Activated effector memory CD4-positive, alpha-beta T cell treated with Interleukin-2 at 50 U/mL for 16 hours (primary cell): Measurements from ENCODE around the gene ENPP6.
"Not testable (repeated sequence)": the region's sequence is repeated elsewhere in the genome, so short reads cannot be mapped to it uniquely, and the experiment has no call there.

Experiments used
- DNase-seq: peaks from one replicate; pipeline ENCODE4 v3.0.0-alpha.2; 2020

The ENPP6 gene

DNA sequence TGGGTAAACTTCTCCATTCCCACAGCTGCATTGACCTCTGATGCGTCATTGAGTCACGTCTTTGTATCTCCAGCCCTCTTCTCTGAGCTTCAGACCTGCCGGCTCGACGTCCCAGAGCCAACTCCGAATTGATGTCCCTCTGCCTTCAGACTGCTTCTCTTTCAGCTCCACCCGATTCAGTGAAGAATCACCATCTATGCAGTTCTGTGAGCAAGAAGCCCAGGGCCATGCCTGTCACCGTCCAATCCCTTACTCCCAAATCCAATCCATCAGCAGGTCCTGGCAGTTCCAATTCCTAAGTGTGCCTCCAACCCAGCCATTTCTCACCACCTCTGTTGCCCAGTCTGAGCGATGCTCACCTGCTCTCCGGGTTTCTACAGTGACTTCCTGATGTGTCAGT, 70.7 kb downstream of the ENPP6 start:
- no peak for DNase-seq

GRCh38 chr4:184145596-184145995, 72.1 kb downstream of the ENPP6 start:
- no peak for DNase-seq

GRCh38 chr4:184143770-184144564, 73.7 kb downstream of the ENPP6 start:
- DNase-seq, result no peak

DNA sequence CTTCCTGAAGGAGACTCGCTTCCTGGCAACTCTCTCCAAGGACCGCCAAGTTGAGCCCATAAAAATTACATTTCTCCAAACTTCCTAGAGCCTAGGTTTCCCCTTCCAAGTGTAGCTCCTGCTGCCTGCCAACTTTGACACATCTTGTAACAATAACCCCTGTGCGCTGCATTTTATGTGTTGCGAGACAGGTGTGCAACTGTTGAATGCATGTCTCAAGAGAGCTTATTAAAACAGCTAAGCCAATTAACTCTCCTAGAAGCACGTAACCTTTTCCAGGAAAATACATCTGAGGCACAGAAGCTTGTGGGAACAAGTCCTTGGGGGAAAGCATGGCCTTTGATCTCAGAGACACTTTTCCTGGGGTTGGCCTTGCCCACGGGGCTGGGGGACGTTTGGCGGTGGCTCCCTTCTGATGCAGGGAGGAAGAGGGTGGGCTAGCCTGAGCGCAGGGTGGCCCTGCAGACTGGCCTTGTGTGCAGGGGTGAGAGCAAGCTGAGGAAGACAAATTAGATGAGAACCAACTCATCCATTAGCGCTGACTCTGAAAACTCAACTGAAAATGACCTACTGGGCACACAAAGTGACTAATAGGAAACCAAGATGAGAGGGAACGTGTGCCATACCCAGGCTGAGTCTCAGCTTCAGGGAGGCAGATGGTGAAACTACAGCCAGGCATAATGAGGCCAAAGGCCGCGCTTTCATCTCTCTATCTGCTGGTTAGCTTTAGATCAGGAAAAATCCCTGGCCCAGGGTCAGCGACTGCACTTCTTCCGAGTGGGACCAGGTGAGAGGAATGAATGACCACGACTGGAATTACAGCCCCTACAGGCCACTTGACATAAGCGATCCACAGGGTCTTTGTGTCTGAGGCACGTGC, 75.3 kb downstream of the ENPP6 start:
- DNase-seq, result no peak

- not testable (repeated sequence) for DNase-seq
Observed at GRCh38 chr4:184140901-184141300, 76.8 kb downstream of the ENPP6 start.

GRCh38 chr4:184136525-184136924, 81.1 kb downstream of the ENPP6 start:
- DNase-seq, result no peak

GRCh38 chr4:184126800-184127199, 90.9 kb downstream of the ENPP6 start:
- DNase-seq, result no peak

- no peak for DNase-seq
Observed at GRCh38 chr4:184122631-184123408, 94.9 kb downstream of the ENPP6 start.

- no peak for DNase-seq
Observed at GRCh38 chr4:184120549-184121127, 97.0 kb downstream of the ENPP6 start.

GRCh38 chr4:184117662-184118199, 99.9 kb downstream of the ENPP6 start:
- no peak for DNase-seq

DNA sequence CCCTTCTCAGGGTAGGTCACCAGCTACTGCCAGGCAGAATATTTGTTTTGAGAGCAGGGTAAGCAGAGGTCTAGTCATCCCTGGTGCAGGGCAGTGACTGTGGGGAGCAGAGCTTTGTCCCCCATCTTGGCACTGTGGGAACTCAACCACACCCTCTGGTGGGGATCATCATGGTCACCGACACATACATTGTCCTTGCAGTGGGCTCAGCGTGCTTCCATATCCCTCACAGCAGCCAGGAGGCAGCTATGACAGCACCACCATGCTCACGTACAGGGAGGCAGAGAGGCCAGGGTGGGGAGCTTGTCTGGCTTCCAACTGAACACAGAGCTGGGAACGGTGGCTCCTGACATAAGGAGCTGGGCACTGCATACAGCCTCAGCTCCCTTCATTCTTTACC, 102.3 kb downstream of the ENPP6 start:
- no peak for DNase-seq

- DNase-seq, result no peak
Observed at GRCh38 chr4:184114431-184114830, 103.2 kb downstream of the ENPP6 start.

DNA sequence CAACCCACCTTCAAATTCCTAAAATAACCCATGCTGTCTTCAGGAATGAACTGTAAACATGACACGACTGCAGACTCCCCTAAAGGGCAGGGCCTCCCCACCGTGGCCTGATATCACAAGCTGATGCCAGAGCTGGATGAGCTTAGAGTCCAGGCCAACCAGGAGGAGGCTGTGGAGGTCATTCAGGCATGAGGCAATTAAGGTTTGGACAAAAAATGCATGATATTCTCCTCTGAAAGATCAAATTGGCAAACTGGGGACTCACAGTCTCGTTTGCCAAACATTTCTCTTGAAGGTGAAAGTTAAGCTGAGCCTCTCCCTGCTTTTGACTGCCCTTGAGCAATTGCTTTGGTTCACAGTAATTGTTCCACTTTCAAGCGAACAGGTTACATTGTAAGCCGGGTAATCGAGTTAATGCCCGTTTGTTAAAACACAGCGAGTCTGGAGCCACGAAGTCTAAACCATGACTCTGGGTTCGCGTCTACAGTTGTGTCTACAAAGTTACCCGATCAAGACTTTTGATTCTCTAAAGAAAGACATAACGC, 105.6 kb downstream of the ENPP6 start:
- DNase-seq, result no peak

- no peak for DNase-seq
Observed at GRCh38 chr4:184111233-184111832, 106.3 kb downstream of the ENPP6 start.

GRCh38 chr4:184110452-184111224, 107.0 kb downstream of the ENPP6 start:
- DNase-seq, result no peak

DNA sequence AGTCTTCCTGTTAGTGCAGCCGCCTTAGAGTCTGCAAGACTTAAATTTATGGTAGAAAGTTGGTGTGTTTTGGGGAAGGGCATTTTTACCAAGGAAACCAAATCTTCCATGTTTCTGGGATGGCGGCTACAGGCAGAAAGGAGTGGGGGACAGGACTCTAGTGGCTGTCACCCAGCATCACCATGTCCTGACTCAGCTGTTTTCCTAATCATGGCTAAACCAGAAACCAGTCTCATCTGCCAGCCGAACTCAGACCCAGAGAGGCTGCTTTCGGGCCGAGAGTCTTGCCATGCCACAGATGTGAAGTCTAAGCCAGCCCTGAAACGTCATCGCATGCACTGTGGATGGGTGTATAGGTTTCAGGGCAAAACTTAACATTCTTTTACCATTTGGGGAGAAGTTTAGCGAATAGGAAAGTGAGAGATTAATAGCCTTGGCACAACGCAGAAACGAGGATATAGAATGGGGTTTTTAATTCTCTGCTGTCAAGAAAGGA, 109.6 kb downstream of the ENPP6 start:
- no peak for DNase-seq

DNA sequence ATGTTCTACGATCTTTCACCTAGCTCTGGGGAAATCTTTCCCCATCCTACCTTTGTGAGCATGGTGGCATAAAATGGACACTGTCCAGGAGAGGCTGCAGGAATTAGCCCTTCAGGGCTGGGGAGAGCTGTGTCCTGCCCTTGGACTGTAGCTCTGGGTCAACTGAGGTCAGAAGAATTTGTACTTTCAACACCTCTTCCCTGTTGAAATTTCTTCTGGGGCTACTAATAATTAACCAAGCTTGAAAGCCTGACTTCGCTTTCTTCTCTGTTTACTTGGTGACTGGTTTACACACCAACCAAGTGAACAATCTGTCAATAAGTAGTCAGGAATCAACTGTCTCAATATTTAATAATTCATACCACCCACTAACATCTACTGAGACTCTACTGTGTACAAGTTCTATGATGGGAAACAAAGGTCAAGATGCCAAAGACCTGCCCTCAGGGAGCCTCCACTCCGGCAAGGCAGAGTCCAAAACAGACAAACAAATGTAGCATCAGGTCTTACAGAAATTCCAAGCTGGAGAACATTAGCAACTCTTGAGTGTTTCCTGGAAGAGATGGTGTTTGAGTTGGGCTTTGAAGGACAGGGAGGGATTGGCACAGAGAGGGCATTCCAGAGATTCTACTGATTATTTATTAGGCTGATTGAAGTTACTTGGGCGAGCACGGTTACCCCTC, 113.1 kb downstream of the ENPP6 start:
- no peak for DNase-seq

- no peak for DNase-seq
Observed at GRCh38 chr4:184103527-184104264, 114.0 kb downstream of the ENPP6 start.

GRCh38 chr4:184102927-184103326, 114.7 kb downstream of the ENPP6 start:
- no peak for DNase-seq
